T-helper 2 cell treated with Interferon-gamma antibody and Interleukin-4, amounts not matched to agents 5 μg/mL and 100 μg/mL, for 36 hours (primary cell): ENCODE measurements around the gene VRTN.

Experiments used
- DNase-seq: peaks from one replicate; pipeline ENCODE4 v3.0.0; 2021; ENCODE audit warnings: low spot score
- H3K27ac Mint-ChIP-seq: one replicate; pipeline ENCODE4 v1.8.0; 2021; ENCODE audit warnings: mild to moderate bottlenecking, mixed read lengths
- H3K27me3 Mint-ChIP-seq: one replicate; pipeline ENCODE4 v1.8.0; 2021; ENCODE audit warnings: low read depth, mixed read lengths
- H3K36me3 Mint-ChIP-seq: one replicate; pipeline ENCODE4 v1.8.0; 2021; ENCODE audit warnings: low read depth, mixed read lengths
- H3K4me1 Mint-ChIP-seq: one replicate; pipeline ENCODE4 v1.8.0; 2021; ENCODE audit warnings: low read depth, mixed read lengths
- H3K4me3 Mint-ChIP-seq: one replicate; pipeline ENCODE4 v1.8.0; 2022; ENCODE audit warnings: mild to moderate bottlenecking, moderate library complexity, mixed read lengths
- H3K9me3 Mint-ChIP-seq: one replicate; pipeline ENCODE4 v1.8.0; 2021; ENCODE audit warnings: mixed read lengths

VRTN gene

GRCh38 chr14:74392616-74393570 lies 44.6 kb downstream of the VRTN start:
- H3K36me3 Mint-ChIP-seq = no peaks in the 10 kb centered on the region
- DNase-seq = no peak
- H3K4me1 Mint-ChIP-seq = no peaks in the 10 kb centered on the region
- H3K4me3 Mint-ChIP-seq = no peak overlapping the region
- no peak overlapping the region for H3K27ac Mint-ChIP-seq
- peaks cover 18% of the 10 kb centered on the region for H3K27me3 Mint-ChIP-seq
- no peaks in the 10 kb centered on the region for H3K9me3 Mint-ChIP-seq

GRCh38 chr14:74394549-74394948 lies 46.3 kb downstream of the VRTN start:
- Mint-ChIP-seq H3K9me3 (no peaks in the 10 kb centered on the region), H3K4me1 (no peaks in the 10 kb centered on the region), H3K27me3 (peaks cover 19% of the 10 kb centered on the region)

GRCh38 chr14:74395094-74395493 lies 46.8 kb downstream of the VRTN start:
- Mint-ChIP-seq H3K4me1 (no peaks in the 10 kb centered on the region), H3K36me3 (no peaks in the 10 kb centered on the region), H3K27me3 (peaks cover 18% of the 10 kb centered on the region), H3K9me3 (no peaks in the 10 kb centered on the region), H3K27ac (no peak overlapping the region), H3K4me3 (no peak overlapping the region)
- DNase-seq = no peak

More at GRCh38 chr14:74394549-74394948, 46.3 kb downstream of the VRTN start:
- Mint-ChIP-seq H3K4me3 (no peak overlapping the region), H3K27ac (no peak overlapping the region), H3K36me3 (no peaks in the 10 kb centered on the region)
- DNase-seq = no peak

GRCh38 chr14:74400031-74400685 lies 51.9 kb downstream of the VRTN start:
- peaks cover 18% of the 10 kb centered on the region for H3K4me1 Mint-ChIP-seq
- no peak for DNase-seq
- peaks cover 17% of the 10 kb centered on the region for H3K27me3 Mint-ChIP-seq
- no peak overlapping the region for H3K4me3 Mint-ChIP-seq
- no peaks in the 10 kb centered on the region for H3K36me3 Mint-ChIP-seq
- no peaks in the 10 kb centered on the region for H3K9me3 Mint-ChIP-seq
- H3K27ac Mint-ChIP-seq = no peak overlapping the region

GRCh38 chr14:74400919-74401503 lies 52.7 kb downstream of the VRTN start:
- H3K4me1 Mint-ChIP-seq = peaks cover 18% of the 10 kb centered on the region
- H3K27me3 Mint-ChIP-seq = peaks cover 17% of the 10 kb centered on the region
- no peak for DNase-seq
- no peaks in the 10 kb centered on the region for H3K36me3 Mint-ChIP-seq
- H3K4me3 Mint-ChIP-seq = peak overlapping the region; percentile 68
- no peaks in the 10 kb centered on the region for H3K9me3 Mint-ChIP-seq
- peak overlapping the region; percentile 75 for H3K27ac Mint-ChIP-seq

GRCh38 chr14:74401504-74402241 lies 53.4 kb downstream of the VRTN start:
- peak overlapping the region; percentile 75 for H3K27ac Mint-ChIP-seq
- DNase-seq = peak; percentile 29
- H3K9me3 Mint-ChIP-seq = no peaks in the 10 kb centered on the region
- H3K36me3 Mint-ChIP-seq = no peaks in the 10 kb centered on the region
- peak overlapping the region; percentile 68 for H3K4me3 Mint-ChIP-seq
- peaks cover 18% of the 10 kb centered on the region for H3K4me1 Mint-ChIP-seq
- peaks cover 14% of the 10 kb centered on the region for H3K27me3 Mint-ChIP-seq

GRCh38 chr14:74402401-74403251 lies 54.4 kb downstream of the VRTN start:
- DNase-seq = no peak
- Mint-ChIP-seq H3K4me3 (peak overlapping the region; percentile 68), H3K4me1 (peaks cover 18% of the 10 kb centered on the region), H3K27me3 (peaks cover 11% of the 10 kb centered on the region), H3K9me3 (no peaks in the 10 kb centered on the region), H3K36me3 (no peaks in the 10 kb centered on the region), H3K27ac (peak overlapping the region; percentile 75)

- Mint-ChIP-seq H3K27me3 (peaks cover 8% of the 10 kb centered on the region), H3K4me1 (peaks cover 18% of the 10 kb centered on the region), H3K4me3 (no peak overlapping the region), H3K36me3 (no peaks in the 10 kb centered on the region), H3K9me3 (no peaks in the 10 kb centered on the region), H3K27ac (no peak overlapping the region)
- no peak for DNase-seq
Measured at GRCh38 chr14:74403619-74404417, 55.5 kb downstream of the VRTN start.

- H3K9me3 Mint-ChIP-seq = no peaks in the 10 kb centered on the region
- no peak overlapping the region for H3K4me3 Mint-ChIP-seq
- peaks cover 4% of the 10 kb centered on the region for H3K27me3 Mint-ChIP-seq
- no peak overlapping the region for H3K27ac Mint-ChIP-seq
- no peak for DNase-seq
- H3K36me3 Mint-ChIP-seq = no peaks in the 10 kb centered on the region
- peaks cover 18% of the 10 kb centered on the region for H3K4me1 Mint-ChIP-seq
Measured at GRCh38 chr14:74404435-74404834, 56.2 kb downstream of the VRTN start.

- Mint-ChIP-seq H3K9me3 (no peaks in the 10 kb centered on the region), H3K4me1 (peaks cover 17% of the 10 kb centered on the region), H3K36me3 (no peaks in the 10 kb centered on the region), H3K4me3 (no peak overlapping the region), H3K27me3 (peaks cover 3% of the 10 kb centered on the region), H3K27ac (no peak overlapping the region)
- DNase-seq = no peak
Measured at GRCh38 chr14:74405663-74406062, 57.4 kb downstream of the VRTN start.

- peaks cover 3% of the 10 kb centered on the region for H3K27me3 Mint-ChIP-seq
- DNase-seq = no peak
- no peak overlapping the region for H3K4me3 Mint-ChIP-seq
- no peaks in the 10 kb centered on the region for H3K36me3 Mint-ChIP-seq
- H3K9me3 Mint-ChIP-seq = no peaks in the 10 kb centered on the region
- H3K27ac Mint-ChIP-seq = no peak overlapping the region
- peaks cover 5% of the 10 kb centered on the region for H3K4me1 Mint-ChIP-seq
Measured at GRCh38 chr14:74407021-74407800, 58.9 kb downstream of the VRTN start.

GRCh38 chr14:74407801-74408154 lies 59.5 kb downstream of the VRTN start:
- no peaks in the 10 kb centered on the region for H3K36me3 Mint-ChIP-seq
- peaks cover 1% of the 10 kb centered on the region for H3K4me1 Mint-ChIP-seq
- no peak for DNase-seq
- no peaks in the 10 kb centered on the region for H3K9me3 Mint-ChIP-seq
- no peak overlapping the region for H3K4me3 Mint-ChIP-seq
- H3K27ac Mint-ChIP-seq = no peak overlapping the region
- H3K27me3 Mint-ChIP-seq = peaks cover 3% of the 10 kb centered on the region
